Activated CD8-positive, alpha-beta memory T cell treated with anti-CD3 and anti-CD28 coated beads for 4 hours (primary cell): ENCODE data around the gene LIPT1.
A peak's percentile ranks its signal among the peaks of the same experiment; 100 is the strongest.
"Not testable (repeated sequence)": the region's sequence is repeated elsewhere in the genome, so short reads cannot be mapped to it uniquely, and the experiment has no call there.

Experiments
- DNase-seq, 2 donors: peaks; one replicate each; pipeline ENCODE4 v3.0.0-alpha.2; 2020; ENCODE audit warnings: low read depth in 2 of 2

LIPT1 gene

GRCh38 chr2:99154643-99155536, at the start of gene LIPT1, which contains the start of gene TSGA10:
Gene LIPT1, plus strand, starts transcription at chr2:99154967. Its CDS starts 6,991 bp downstream, at chr2:99161958.
Gene TSGA10, minus strand, starts transcription at chr2:99154942. Its CDS starts 45,503 bp downstream, at chr2:99109439.
- peak; percentile 85 to 88 for DNase-seq

GRCh38 chr2:99106913-99107312, 47.9 kb upstream of the LIPT1 start:
- DNase-seq, result no peak

- DNase-seq, result no peak
These were observed 43.5 kb upstream of the LIPT1 start for GRCh38 chr2:99111236-99111635.

GRCh38 chr2:99111945-99112344, 42.8 kb upstream of the LIPT1 start:
- DNase-seq, result no peak

GRCh38 chr2:99112617-99113016, 42.1 kb upstream of the LIPT1 start:
- no peak for DNase-seq

GRCh38 chr2:99127981-99128380, 26.8 kb upstream of the LIPT1 start:
- no peak for DNase-seq

- DNase-seq, result not testable (repeated sequence)
These were observed 19.7 kb upstream of the LIPT1 start for GRCh38 chr2:99135044-99135556.

GRCh38 chr2:99139003-99139402, 15.8 kb upstream of the LIPT1 start:
- no peak for DNase-seq

- no peak for DNase-seq
These were observed 14.5 kb upstream of the LIPT1 start for GRCh38 chr2:99140056-99140859.

- DNase-seq, result no peak
These were observed 14.0 kb upstream of the LIPT1 start for GRCh38 chr2:99140860-99141109.

- peak; percentile 95 for DNase-seq
These were observed 13.4 kb upstream of the LIPT1 start, which contains the start of gene C2orf15 for GRCh38 chr2:99141110-99142108. Gene C2orf15, plus strand, starts transcription at chr2:99141707. Its CDS starts 8,852 bp downstream, at chr2:99150559.

GRCh38 chr2:99150706-99151105, 4.1 kb upstream of the LIPT1 start:
- DNase-seq, result no peak

GRCh38 chr2:99152199-99152895, 2.4 kb upstream of the LIPT1 start:
- no peak for DNase-seq

GRCh38 chr2:99153921-99154604, 704 bp upstream of the LIPT1 start:
- DNase-seq, result no peak

- no peak for DNase-seq
These were observed 2.1 kb downstream of the LIPT1 start for GRCh38 chr2:99156891-99157290.

- no peak for DNase-seq
These were observed 3.8 kb downstream of the LIPT1 start for GRCh38 chr2:99158599-99158998.

GRCh38 chr2:99159594-99159993, 4.8 kb downstream of the LIPT1 start:
- no peak for DNase-seq

GRCh38 chr2:99166218-99166617, 11.5 kb downstream of the LIPT1 start:
- no peak for DNase-seq

GRCh38 chr2:99169534-99169933, 14.8 kb downstream of the LIPT1 start:
- DNase-seq, result no peak
